ENCODE data around the gene IL15RA. TPM values are rescaled to one million over a fixed set of nuclear protein-coding genes. Genes with fewer than 3 reads are reported as not detected.
"Not testable (repeated sequence)": the region's sequence is repeated elsewhere in the genome, so short reads cannot be mapped to it uniquely, and the experiment has no call there.

IL15RA gene
- total RNA-seq, 1 donor from 2014 or later: 13.5 TPM

GRCh38 chr10:6006546-6006945 is 29.2 kb upstream of the IL15RA start:
- DNase-seq (ENCODE audit: low spot score): no peak

GRCh38 chr10:6005856-6006395 is 28.6 kb upstream of the IL15RA start:
- DNase-seq (ENCODE audit: low spot score): no peak

GRCh38 chr10:6005161-6005804 is 27.9 kb upstream of the IL15RA start:
- not testable (repeated sequence) for DNase-seq (ENCODE audit: low spot score)

GRCh38 chr10:6002809-6003510 is 25.6 kb upstream of the IL15RA start:
- no peak for DNase-seq (ENCODE audit: low spot score)

- no peak for DNase-seq (ENCODE audit: low spot score)
These were observed 22.3 kb upstream of the IL15RA start for GRCh38 chr10:5999440-6000165.

- no peak for DNase-seq (ENCODE audit: low spot score)
These were observed 19.4 kb upstream of the IL15RA start for GRCh38 chr10:5996696-5997095.

- DNase-seq (ENCODE audit: low spot score): no peak
These were observed 15.1 kb upstream of the IL15RA start for GRCh38 chr10:5992398-5992797.

GRCh38 chr10:5991708-5992107 is 14.4 kb upstream of the IL15RA start:
- DNase-seq (ENCODE audit: low spot score): no peak

- no peak for DNase-seq (ENCODE audit: low spot score)
These were observed 12.4 kb upstream of the IL15RA start for GRCh38 chr10:5989756-5990155.

GRCh38 chr10:5988336-5988920 is 11.1 kb upstream of the IL15RA start:
- no peak for DNase-seq (ENCODE audit: low spot score)

GRCh38 chr10:5987747-5988146 is 10.4 kb upstream of the IL15RA start:
- no peak for DNase-seq (ENCODE audit: low spot score)

GRCh38 chr10:5985029-5985428 is 7.7 kb upstream of the IL15RA start:
- no peak for DNase-seq (ENCODE audit: low spot score)

- DNase-seq (ENCODE audit: low spot score): no peak
These were observed 6.4 kb upstream of the IL15RA start for GRCh38 chr10:5983774-5984173.

GRCh38 chr10:5981529-5981928 is 4.2 kb upstream of the IL15RA start:
- no peak for DNase-seq (ENCODE audit: low spot score)

GRCh38 chr10:5978230-5978489 is 817 bp upstream of the IL15RA start:
- no peak for DNase-seq (ENCODE audit: low spot score)

GRCh38 chr10:5976512-5977470 is 552 bp downstream of the IL15RA start:
- peak; percentile 67 for DNase-seq (ENCODE audit: low spot score)

GRCh38 chr10:5975641-5976473 is 1.5 kb downstream of the IL15RA start:
- peak; percentile 64 for DNase-seq (ENCODE audit: low spot score)

- peak; percentile 24 for DNase-seq (ENCODE audit: low spot score)
These were observed 4.3 kb downstream of the IL15RA start for GRCh38 chr10:5973069-5973468.

- peak; percentile 6 for DNase-seq (ENCODE audit: low spot score)
These were observed 5.5 kb downstream of the IL15RA start for GRCh38 chr10:5971886-5972285.

GRCh38 chr10:5971315-5971832 is 6.0 kb downstream of the IL15RA start:
- DNase-seq (ENCODE audit: low spot score): peak; percentile 48
